ENCODE data around the gene KHK.

Gene KHK

DNA sequence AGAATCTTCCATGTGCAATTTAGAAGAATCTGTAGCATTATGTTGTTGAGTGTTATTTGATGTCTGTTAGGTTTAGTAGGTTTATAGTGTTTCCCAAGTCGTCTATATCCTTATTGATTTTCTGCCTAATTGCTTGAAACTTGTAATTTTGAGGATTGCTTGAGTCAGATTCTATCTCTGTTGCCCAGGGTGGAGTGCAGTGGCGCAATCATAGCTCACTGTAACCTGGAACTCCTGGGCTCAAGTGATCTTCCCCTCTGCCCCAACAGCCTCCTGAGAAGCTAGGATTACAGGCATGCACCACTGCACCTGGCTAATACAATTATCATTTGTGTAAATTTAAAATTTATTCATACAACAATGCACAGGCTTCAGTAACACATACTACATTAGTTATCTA, 59.1 kb downstream of the KHK start:
- H3K27ac ChIP-seq (ENCODE audit: low read depth, low read length): no peak overlapping the region
- H3K9ac ChIP-seq (ENCODE audit: low read length): no peak overlapping the region
- no peak overlapping the region for H4K8ac ChIP-seq (ENCODE audit: low read depth, low read length)
- H3K4me2 ChIP-seq (ENCODE audit: low read length): no peak overlapping the region
- no peak overlapping the region for H3K23ac ChIP-seq (ENCODE audit: low read length)
- H2AK5ac ChIP-seq (ENCODE audit: low read length): no peak overlapping the region
- H3K18ac ChIP-seq (ENCODE audit: low read length): no peak overlapping the region
- no peaks in the 10 kb centered on the region for H3K9me3 ChIP-seq (ENCODE audit: insufficient read depth, low read depth, low read length)
- no CpG with 5 or more reads among the region's 2 CpGs for WGBS (ENCODE audit: extremely low coverage, insufficient coverage, insufficient read length)
- no peak overlapping the region for H3K14ac ChIP-seq (ENCODE audit: low read length)
- H4K91ac ChIP-seq (ENCODE audit: low read depth, low read length): no peak overlapping the region
- H3K4me1 ChIP-seq (ENCODE audit: control insufficient read depth in 1 of 2, insufficient read depth in 2 of 2, low read length in 2 of 2): no peaks in the 10 kb centered on the region
- no peak overlapping the region for H3K4ac ChIP-seq (ENCODE audit: low read depth, low read length)
- no peaks in the 10 kb centered on the region for H3K79me1 ChIP-seq (ENCODE audit: low read length)
- H2AFZ ChIP-seq (ENCODE audit: insufficient read depth, low read length, poor library complexity): no peak overlapping the region
- DNase-seq: no peak
- H2BK12ac ChIP-seq (ENCODE audit: low read length): no peak overlapping the region
- no peak overlapping the region for H2BK5ac ChIP-seq (ENCODE audit: low read depth, low read length, poor library complexity)
- no peak overlapping the region for H4K12ac ChIP-seq (ENCODE audit: low read depth, low read length)
- no peak overlapping the region for H2BK120ac ChIP-seq (ENCODE audit: insufficient read depth, low read length, poor library complexity)
- no peaks in the 10 kb centered on the region for H3K27me3 ChIP-seq (ENCODE audit: insufficient read depth, low read length)
- H3K36me3 ChIP-seq (ENCODE audit: control insufficient read depth in 1 of 2, insufficient read depth in 2 of 2, low read length in 2 of 2): no peaks in the 10 kb centered on the region
- no peak overlapping the region for H3K4me3 ChIP-seq (ENCODE audit: low read depth, low read length)
- H3K79me2 ChIP-seq (ENCODE audit: control insufficient read depth, insufficient read depth, low read length, poor library complexity): no peaks in the 10 kb centered on the region

- Histone ChIP-seq H2AK5ac (ENCODE audit: low read length) (no peak overlapping the region), H3K27ac (ENCODE audit: low read depth, low read length) (no peak overlapping the region), H3K18ac (ENCODE audit: low read length) (no peak overlapping the region), H3K36me3 (ENCODE audit: control insufficient read depth in 1 of 2, insufficient read depth in 2 of 2, low read length in 2 of 2) (no peaks in the 10 kb centered on the region), H3K4me1 (ENCODE audit: control insufficient read depth in 1 of 2, insufficient read depth in 2 of 2, low read length in 2 of 2) (peaks cover 0 to 4% of the 10 kb centered on the region in 2 experiments), H3K9ac (ENCODE audit: low read length) (no peak overlapping the region), H2AFZ (ENCODE audit: insufficient read depth, low read length, poor library complexity) (no peak overlapping the region), H3K4me3 (ENCODE audit: low read depth, low read length) (no peak overlapping the region), H3K4ac (ENCODE audit: low read depth, low read length) (no peak overlapping the region), H3K9me3 (ENCODE audit: insufficient read depth, low read depth, low read length) (no peaks in the 10 kb centered on the region), H2BK5ac (ENCODE audit: low read depth, low read length, poor library complexity) (no peak overlapping the region), H3K14ac (ENCODE audit: low read length) (no peak overlapping the region), H3K79me1 (ENCODE audit: low read length) (no peaks in the 10 kb centered on the region), H4K8ac (ENCODE audit: low read depth, low read length) (no peak overlapping the region), H2BK120ac (ENCODE audit: insufficient read depth, low read length, poor library complexity) (no peak overlapping the region), H3K23ac (ENCODE audit: low read length) (no peak overlapping the region), H4K12ac (ENCODE audit: low read depth, low read length) (no peak overlapping the region), H3K79me2 (ENCODE audit: control insufficient read depth, insufficient read depth, low read length, poor library complexity) (no peaks in the 10 kb centered on the region), H3K27me3 (ENCODE audit: insufficient read depth, low read length) (no peaks in the 10 kb centered on the region), H4K91ac (ENCODE audit: low read depth, low read length) (no peak overlapping the region), H2BK12ac (ENCODE audit: low read length) (no peak overlapping the region), H3K4me2 (ENCODE audit: low read length) (no peak overlapping the region)
- WGBS (ENCODE audit: extremely low coverage, insufficient coverage, insufficient read length): no CpG with 5 or more reads among the region's 8 CpGs
- no peak for DNase-seq
Observed at GRCh38 chr2:27147935-27148334, 61.4 kb downstream of the KHK start.

- Histone ChIP-seq H3K4me3 (ENCODE audit: low read depth, low read length) (no peak within 1 kb of the TSS), H2AFZ (ENCODE audit: insufficient read depth, low read length, poor library complexity) (no peak within 1 kb of the TSS), H3K18ac (ENCODE audit: low read length) (no peak within 1 kb of the TSS), H3K4me2 (ENCODE audit: low read length) (no peak within 1 kb of the TSS), H4K8ac (ENCODE audit: low read depth, low read length) (no peak within 1 kb of the TSS), H2BK5ac (ENCODE audit: low read depth, low read length, poor library complexity) (no peak within 1 kb of the TSS), H3K79me1 (ENCODE audit: low read length) (no peaks in the 10 kb centered on the region), H3K4me1 (ENCODE audit: control insufficient read depth in 1 of 2, insufficient read depth in 2 of 2, low read length in 2 of 2) (peaks cover 0 to 4% of the 10 kb centered on the region in 2 experiments), H4K91ac (ENCODE audit: low read depth, low read length) (no peak within 1 kb of the TSS), H3K4ac (ENCODE audit: low read depth, low read length) (no peak within 1 kb of the TSS), H3K9me3 (ENCODE audit: insufficient read depth, low read depth, low read length) (no peaks in the 10 kb centered on the region), H3K14ac (ENCODE audit: low read length) (no peak within 1 kb of the TSS), H3K36me3 (ENCODE audit: control insufficient read depth in 1 of 2, insufficient read depth in 2 of 2, low read length in 2 of 2) (no peaks in the 10 kb centered on the region), H3K23ac (ENCODE audit: low read length) (no peak within 1 kb of the TSS), H3K27ac (ENCODE audit: low read depth, low read length) (no peak within 1 kb of the TSS), H2BK120ac (ENCODE audit: insufficient read depth, low read length, poor library complexity) (no peak within 1 kb of the TSS), H2AK5ac (ENCODE audit: low read length) (no peak within 1 kb of the TSS), H3K79me2 (ENCODE audit: control insufficient read depth, insufficient read depth, low read length, poor library complexity) (no peaks in the 10 kb centered on the region), H3K27me3 (ENCODE audit: insufficient read depth, low read length) (no peaks in the 10 kb centered on the region), H2BK12ac (ENCODE audit: low read length) (no peak within 1 kb of the TSS), H3K9ac (ENCODE audit: low read length) (no peak within 1 kb of the TSS), H4K12ac (ENCODE audit: low read depth, low read length) (no peak within 1 kb of the TSS)
- no peak for DNase-seq
- no CpG with 5 or more reads among the region's 12 CpGs for whole genome bisulfite sequencing (ENCODE audit: extremely low coverage, insufficient coverage, insufficient read length)
Observed at GRCh38 chr2:27148801-27149439, 62.3 kb downstream of the KHK start, which contains the start of gene TCF23. TCF23 (plus strand) TSS chr2:27149004; CDS start chr2:27149134, 130 bp downstream.

DNA sequence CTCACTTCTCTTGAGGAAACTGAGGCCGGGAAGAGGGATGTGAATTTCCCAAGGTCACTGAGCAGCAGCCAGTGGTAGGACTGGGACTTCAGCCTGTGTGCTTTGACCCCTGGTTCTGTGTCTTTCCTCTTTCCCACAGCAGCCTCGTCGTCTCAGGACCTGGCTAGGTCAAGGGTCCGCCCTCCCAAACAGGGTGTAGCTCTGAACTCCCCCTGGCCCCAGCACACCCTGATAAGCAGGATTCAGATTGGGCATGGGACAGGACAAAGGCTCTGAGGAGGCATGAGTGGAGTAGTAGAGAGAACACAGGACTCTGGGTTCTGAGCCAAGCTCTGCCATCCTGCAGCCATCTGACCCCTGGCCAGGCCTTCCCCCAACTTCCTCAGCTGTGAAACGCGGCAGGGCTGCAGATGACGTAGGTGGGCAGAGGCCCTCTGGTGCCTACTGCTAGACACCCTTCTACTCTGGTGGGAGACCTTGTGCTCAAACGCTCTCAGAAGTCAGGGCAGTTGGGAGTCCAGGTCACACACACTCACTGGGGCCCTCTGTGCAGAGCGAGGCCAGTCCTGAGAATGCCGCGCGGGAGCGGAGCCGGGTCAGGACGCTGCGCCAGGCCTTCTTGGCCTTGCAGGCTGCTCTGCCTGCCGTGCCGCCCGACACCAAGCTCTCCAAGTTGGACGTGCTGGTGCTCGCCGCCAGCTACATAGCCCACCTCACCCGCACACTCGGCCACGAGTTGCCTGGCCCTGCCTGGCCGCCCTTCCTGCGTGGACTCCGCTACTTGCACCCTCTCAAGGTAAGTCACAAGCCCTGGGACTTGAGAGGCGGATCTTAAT, 63.2 kb downstream of the KHK start:
- no CpG with 5 or more reads among the region's 29 CpGs for WGBS (ENCODE audit: extremely low coverage, insufficient coverage, insufficient read length)
- no peak overlapping the region for H3K14ac ChIP-seq (ENCODE audit: low read length)
- no peak overlapping the region for H3K23ac ChIP-seq (ENCODE audit: low read length)
- no peak overlapping the region for H3K18ac ChIP-seq (ENCODE audit: low read length)
- no peak overlapping the region for H3K4me2 ChIP-seq (ENCODE audit: low read length)
- H2BK12ac ChIP-seq (ENCODE audit: low read length): no peak overlapping the region
- H4K12ac ChIP-seq (ENCODE audit: low read depth, low read length): no peak overlapping the region
- no peak overlapping the region for H4K8ac ChIP-seq (ENCODE audit: low read depth, low read length)
- H3K9me3 ChIP-seq (ENCODE audit: insufficient read depth, low read depth, low read length): no peaks in the 10 kb centered on the region
- H3K9ac ChIP-seq (ENCODE audit: low read length): no peak overlapping the region
- no peak overlapping the region for H2BK120ac ChIP-seq (ENCODE audit: insufficient read depth, low read length, poor library complexity)
- no peak overlapping the region for H2AK5ac ChIP-seq (ENCODE audit: low read length)
- no peak overlapping the region for H3K4me3 ChIP-seq (ENCODE audit: low read depth, low read length)
- no peak overlapping the region for H2BK5ac ChIP-seq (ENCODE audit: low read depth, low read length, poor library complexity)
- no peak overlapping the region for H3K4ac ChIP-seq (ENCODE audit: low read depth, low read length)
- no peak overlapping the region for H3K27ac ChIP-seq (ENCODE audit: low read depth, low read length)
- H2AFZ ChIP-seq (ENCODE audit: insufficient read depth, low read length, poor library complexity): no peak overlapping the region
- H3K36me3 ChIP-seq (ENCODE audit: control insufficient read depth in 1 of 2, insufficient read depth in 2 of 2, low read length in 2 of 2): no peaks in the 10 kb centered on the region
- H3K4me1 ChIP-seq (ENCODE audit: control insufficient read depth in 1 of 2, insufficient read depth in 2 of 2, low read length in 2 of 2): peaks cover 0 to 4% of the 10 kb centered on the region in 2 experiments
- no peaks in the 10 kb centered on the region for H3K79me2 ChIP-seq (ENCODE audit: control insufficient read depth, insufficient read depth, low read length, poor library complexity)
- no peak overlapping the region for H4K91ac ChIP-seq (ENCODE audit: low read depth, low read length)
- no peaks in the 10 kb centered on the region for H3K27me3 ChIP-seq (ENCODE audit: insufficient read depth, low read length)
- DNase-seq: no peak
- no peaks in the 10 kb centered on the region for H3K79me1 ChIP-seq (ENCODE audit: low read length)

Measured in trophoblast cell (in vitro differentiated cells and primary cell).